ENCODE data around the gene PM20D1. TPM values are rescaled to one million over a fixed set of nuclear protein-coding genes. Genes with fewer than 3 reads are reported as not detected.

Gene PM20D1
- total RNA-seq, 1 experiment from 2014 or later = not detected

- no peak overlapping the region for H3K9ac ChIP-seq (ENCODE audit: low read length)
- H4K20me1 ChIP-seq (ENCODE audit: insufficient read depth, low read depth, low read length) = no peaks in the 10 kb centered on the region
- no peaks in the 10 kb centered on the region for H3K79me2 ChIP-seq (ENCODE audit: low read length)
- DNase-seq = no peak
- no peaks in the 10 kb centered on the region for H3K4me1 ChIP-seq (ENCODE audit: low read length)
- no peak overlapping the region for H2AFZ ChIP-seq (ENCODE audit: low read length)
- no peaks in the 10 kb centered on the region for H3K27me3 ChIP-seq (ENCODE audit: low read length)
- H3K4me3 ChIP-seq (ENCODE audit: low read length) = no peak overlapping the region
- no peak overlapping the region for H3K27ac ChIP-seq (ENCODE audit: low read length)
- H3K4me2 ChIP-seq (ENCODE audit: low read depth, low read length, poor library complexity, severe bottlenecking) = no peak overlapping the region
- no peaks in the 10 kb centered on the region for H3K36me3 ChIP-seq (ENCODE audit: insufficient read depth, low read length)
- no peaks in the 10 kb centered on the region for H3K9me2 ChIP-seq (replicated peaks; ENCODE audit: insufficient read depth, low read length)
- H3K9me3 ChIP-seq (ENCODE audit: low read length) = no peaks in the 10 kb centered on the region
Measured at GRCh38 chr1:205783904-205784303, 66.0 kb downstream of the PM20D1 start.

- Histone ChIP-seq H3K9me2 (replicated peaks; ENCODE audit: insufficient read depth, low read length) (no peaks in the 10 kb centered on the region), H4K20me1 (ENCODE audit: insufficient read depth, low read depth, low read length) (no peaks in the 10 kb centered on the region), H3K9me3 (ENCODE audit: low read length) (no peaks in the 10 kb centered on the region), H3K9ac (ENCODE audit: low read length) (no peak overlapping the region), H3K36me3 (ENCODE audit: insufficient read depth, low read length) (no peaks in the 10 kb centered on the region), H3K79me2 (ENCODE audit: low read length) (no peaks in the 10 kb centered on the region), H3K4me2 (ENCODE audit: low read depth, low read length, poor library complexity, severe bottlenecking) (no peak overlapping the region), H3K27ac (ENCODE audit: low read length) (no peak overlapping the region), H3K4me1 (ENCODE audit: low read length) (no peaks in the 10 kb centered on the region), H3K4me3 (ENCODE audit: low read length) (no peak overlapping the region), H3K27me3 (ENCODE audit: low read length) (no peaks in the 10 kb centered on the region), H2AFZ (ENCODE audit: low read length) (no peak overlapping the region)
- no peak for DNase-seq
Measured at GRCh38 chr1:205783433-205783795, 66.5 kb downstream of the PM20D1 start.

- DNase-seq = no peak
- Histone ChIP-seq H3K4me1 (ENCODE audit: low read length) (no peaks in the 10 kb centered on the region), H4K20me1 (ENCODE audit: insufficient read depth, low read depth, low read length) (no peaks in the 10 kb centered on the region), H3K4me2 (ENCODE audit: low read depth, low read length, poor library complexity, severe bottlenecking) (no peak overlapping the region), H3K9me2 (replicated peaks; ENCODE audit: insufficient read depth, low read length) (no peaks in the 10 kb centered on the region), H3K27ac (ENCODE audit: low read length) (no peak overlapping the region), H2AFZ (ENCODE audit: low read length) (no peak overlapping the region), H3K79me2 (ENCODE audit: low read length) (no peaks in the 10 kb centered on the region), H3K27me3 (ENCODE audit: low read length) (no peaks in the 10 kb centered on the region), H3K9ac (ENCODE audit: low read length) (no peak overlapping the region), H3K9me3 (ENCODE audit: low read length) (no peaks in the 10 kb centered on the region), H3K4me3 (ENCODE audit: low read length) (no peak overlapping the region), H3K36me3 (ENCODE audit: insufficient read depth, low read length) (no peaks in the 10 kb centered on the region)
Measured at GRCh38 chr1:205782627-205783432, 67.1 kb downstream of the PM20D1 start.

GRCh38 chr1:205780335-205780734, 69.6 kb downstream of the PM20D1 start:
- no peak overlapping the region for H3K9ac ChIP-seq (ENCODE audit: low read length)
- H3K4me2 ChIP-seq (ENCODE audit: low read depth, low read length, poor library complexity, severe bottlenecking) = no peak overlapping the region

More at GRCh38 chr1:205780335-205780734, 69.6 kb downstream of the PM20D1 start:
- H2AFZ ChIP-seq (ENCODE audit: low read length) = no peak overlapping the region
- H3K27ac ChIP-seq (ENCODE audit: low read length) = no peak overlapping the region
- H3K36me3 ChIP-seq (ENCODE audit: insufficient read depth, low read length) = no peaks in the 10 kb centered on the region
- H3K4me3 ChIP-seq (ENCODE audit: low read length) = no peak overlapping the region
- DNase-seq = no peak
- H4K20me1 ChIP-seq (ENCODE audit: insufficient read depth, low read depth, low read length) = no peaks in the 10 kb centered on the region
- H3K79me2 ChIP-seq (ENCODE audit: low read length) = no peaks in the 10 kb centered on the region
- H3K27me3 ChIP-seq (ENCODE audit: low read length) = no peaks in the 10 kb centered on the region
- H3K9me2 ChIP-seq (replicated peaks; ENCODE audit: insufficient read depth, low read length) = no peaks in the 10 kb centered on the region
- H3K4me1 ChIP-seq (ENCODE audit: low read length) = peaks cover 4% of the 10 kb centered on the region
- no peaks in the 10 kb centered on the region for H3K9me3 ChIP-seq (ENCODE audit: low read length)

Other genes starting within 250 kb of the PM20D1 start
- 24.4 and 57.3 TPM in 2 replicates for gene ELK4, start 218.1 kb downstream of the PM20D1 start, total RNA-seq (2014; rRNA removed; shearing (Covaris generic); ENCODE audit: low replicate concordance)
- not detected in 2 replicates for gene SLC45A3, start 169.6 kb downstream of the PM20D1 start, total RNA-seq (2014; rRNA removed; shearing (Covaris generic); ENCODE audit: low replicate concordance)
- gene NUCKS1, start 100.0 kb downstream of the PM20D1 start, total RNA-seq (2014; rRNA removed; shearing (Covaris generic); ENCODE audit: low replicate concordance) = 36.4 and 56.9 TPM in 2 replicates
- gene RAB29, start 74.7 kb downstream of the PM20D1 start, total RNA-seq (2014; rRNA removed; shearing (Covaris generic); ENCODE audit: low replicate concordance) = 3.1 and 3.6 TPM in 2 replicates
- 5.1 and 8.7 TPM in 2 replicates for gene SLC41A1, start 36.9 kb downstream of the PM20D1 start, total RNA-seq (2014; rRNA removed; shearing (Covaris generic); ENCODE audit: low replicate concordance)
- not detected in 2 replicates for gene SLC26A9, start 93.3 kb upstream of the PM20D1 start, total RNA-seq (2014; rRNA removed; shearing (Covaris generic); ENCODE audit: low replicate concordance)
- not detected in 2 replicates for gene RAB7B, start 153.3 kb upstream of the PM20D1 start, total RNA-seq (2014; rRNA removed; shearing (Covaris generic); ENCODE audit: low replicate concordance)
- gene CTSE, start 173.8 kb upstream of the PM20D1 start, total RNA-seq (2014; rRNA removed; shearing (Covaris generic); ENCODE audit: low replicate concordance) = not detected in 2 replicates
- gene RHEX, start 203.0 kb upstream of the PM20D1 start, total RNA-seq (2014; rRNA removed; shearing (Covaris generic); ENCODE audit: low replicate concordance) = not detected in 2 replicates